ENCODE data around the gene ASAH2B. TPM values are rescaled to one million over a fixed set of nuclear protein-coding genes. Genes with fewer than 3 reads are reported as not detected.
A peak's percentile ranks its signal among the peaks of the same experiment; 100 is the strongest.

Gene ASAH2B
- total and polyA plus RNA-seq, 2 of the 13 experiments (the other 11 are each of a cell fraction or from before 2014, with no cell fraction given): 4.2 to 4.6 TPM

DNA sequence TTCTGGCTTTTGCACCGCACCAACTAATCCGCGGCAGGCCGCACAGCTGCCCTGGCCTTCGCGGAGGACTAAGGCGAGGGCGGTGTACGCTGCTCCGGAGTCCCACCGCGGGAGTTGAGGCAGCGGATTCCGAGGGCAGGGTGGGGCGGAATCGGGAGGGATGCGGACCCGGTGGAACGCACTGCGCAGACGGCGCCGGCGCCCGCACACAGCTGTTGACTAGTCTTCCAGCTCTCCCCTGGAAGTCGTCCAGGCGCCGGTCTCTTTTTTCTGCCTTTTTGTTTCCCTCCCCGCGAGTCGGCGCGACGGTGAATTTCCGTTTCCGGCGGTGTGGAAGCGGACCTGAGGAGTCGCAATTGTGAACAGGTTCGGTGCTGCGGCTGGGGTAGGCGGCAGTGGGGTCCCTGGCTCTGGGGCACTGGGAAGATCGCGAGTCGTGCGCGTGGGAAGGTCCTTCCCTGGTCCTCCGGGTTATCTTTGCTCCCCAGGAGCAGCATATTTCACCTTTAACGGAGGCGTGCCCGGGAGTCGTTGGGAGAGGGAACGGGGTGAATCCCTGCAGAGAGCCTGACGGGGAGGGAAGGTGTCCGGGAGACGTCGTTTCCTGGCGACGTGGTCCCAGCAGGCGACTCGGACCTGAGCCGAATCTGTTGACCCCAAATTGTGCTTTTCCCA is at the start of gene ASAH2B (continued):
- TF ChIP-seq ZNF292 (CRISPR knock-in tag; IDR thresholded peaks at IDR 0.05; ENCODE audit: borderline replicate concordance, low read depth) (no peak), ARHGAP35 (CRISPR knock-in tag; IDR thresholded peaks at IDR 0.05; ENCODE audit: borderline replicate concordance) (peak; percentile 42; the same call in 1 of the 2 replicates), SP5 (CRISPR knock-in tag; IDR thresholded peaks at IDR 0.05; ENCODE audit: borderline replicate concordance, low read depth) (no peak), SOX13 (IDR thresholded peaks at IDR 0.05) (no peak), SOX13 (CRISPR knock-in tag; conservative IDR thresholded peaks at IDR 0.05 in 1 of 2, IDR thresholded peaks at IDR 0.05 in 1 of 2) (0 out of 4 replicates have a peak, but pooled peaks of 1 of the 2 experiments have one; percentile 21), ARID2 (CRISPR knock-in tag; IDR thresholded peaks at IDR 0.05; ENCODE audit: borderline replicate concordance) (no peak), NR2F6 (IDR thresholded peaks at IDR 0.05) (no peak), NR2F6 (CRISPR knock-in tag; IDR thresholded peaks at IDR 0.05) (no peak), ZNF256 (CRISPR knock-in tag; conservative IDR thresholded peaks at IDR 0.05) (0 out of 2 replicates have a peak, but pooled peaks have one; percentile 57), MATR3 (CRISPR knock-in tag; IDR thresholded peaks at IDR 0.05) (no peak), BRCA1 (CRISPR knock-in tag; IDR thresholded peaks at IDR 0.05) (0 out of 2 replicates have a peak, but pooled peaks have one; percentile 30), ZNF563 (CRISPR knock-in tag; IDR thresholded peaks at IDR 0.05) (peak; percentile 78), FOXK1 (CRISPR knock-in tag; IDR thresholded peaks at IDR 0.05; ENCODE audit: borderline replicate concordance, low read depth) (peak; percentile 68; the same call in 1 of the 2 replicates)
- TF ChIP-seq, protein P1, sequence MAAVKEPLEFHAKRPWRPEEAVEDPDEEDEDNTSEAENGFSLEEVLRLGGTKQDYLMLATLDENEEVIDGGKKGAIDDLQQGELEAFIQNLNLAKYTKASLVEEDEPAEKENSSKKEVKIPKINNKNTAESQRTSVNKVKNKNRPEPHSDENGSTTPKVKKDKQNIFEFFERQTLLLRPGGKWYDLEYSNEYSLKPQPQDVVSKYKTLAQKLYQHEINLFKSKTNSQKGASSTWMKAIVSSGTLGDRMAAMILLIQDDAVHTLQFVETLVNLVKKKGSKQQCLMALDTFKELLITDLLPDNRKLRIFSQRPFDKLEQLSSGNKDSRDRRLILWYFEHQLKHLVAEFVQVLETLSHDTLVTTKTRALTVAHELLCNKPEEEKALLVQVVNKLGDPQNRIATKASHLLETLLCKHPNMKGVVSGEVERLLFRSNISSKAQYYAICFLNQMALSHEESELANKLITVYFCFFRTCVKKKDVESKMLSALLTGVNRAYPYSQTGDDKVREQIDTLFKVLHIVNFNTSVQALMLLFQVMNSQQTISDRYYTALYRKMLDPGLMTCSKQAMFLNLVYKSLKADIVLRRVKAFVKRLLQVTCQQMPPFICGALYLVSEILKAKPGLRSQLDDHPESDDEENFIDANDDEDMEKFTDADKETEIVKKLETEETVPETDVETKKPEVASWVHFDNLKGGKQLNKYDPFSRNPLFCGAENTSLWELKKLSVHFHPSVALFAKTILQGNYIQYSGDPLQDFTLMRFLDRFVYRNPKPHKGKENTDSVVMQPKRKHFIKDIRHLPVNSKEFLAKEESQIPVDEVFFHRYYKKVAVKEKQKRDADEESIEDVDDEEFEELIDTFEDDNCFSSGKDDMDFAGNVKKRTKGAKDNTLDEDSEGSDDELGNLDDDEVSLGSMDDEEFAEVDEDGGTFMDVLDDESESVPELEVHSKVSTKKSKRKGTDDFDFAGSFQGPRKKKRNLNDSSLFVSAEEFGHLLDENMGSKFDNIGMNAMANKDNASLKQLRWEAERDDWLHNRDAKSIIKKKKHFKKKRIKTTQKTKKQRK (IDR thresholded peaks at IDR 0.05; ENCODE audit: low read length): no peak
- TF ChIP-seq, protein P2, sequence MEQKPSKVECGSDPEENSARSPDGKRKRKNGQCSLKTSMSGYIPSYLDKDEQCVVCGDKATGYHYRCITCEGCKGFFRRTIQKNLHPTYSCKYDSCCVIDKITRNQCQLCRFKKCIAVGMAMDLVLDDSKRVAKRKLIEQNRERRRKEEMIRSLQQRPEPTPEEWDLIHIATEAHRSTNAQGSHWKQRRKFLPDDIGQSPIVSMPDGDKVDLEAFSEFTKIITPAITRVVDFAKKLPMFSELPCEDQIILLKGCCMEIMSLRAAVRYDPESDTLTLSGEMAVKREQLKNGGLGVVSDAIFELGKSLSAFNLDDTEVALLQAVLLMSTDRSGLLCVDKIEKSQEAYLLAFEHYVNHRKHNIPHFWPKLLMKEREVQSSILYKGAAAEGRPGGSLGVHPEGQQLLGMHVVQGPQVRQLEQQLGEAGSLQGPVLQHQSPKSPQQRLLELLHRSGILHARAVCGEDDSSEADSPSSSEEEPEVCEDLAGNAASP (CRISPR knock-in tag; IDR thresholded peaks at IDR 0.05; ENCODE audit: borderline replicate concordance): no peak
- TF ChIP-seq, protein P3, sequence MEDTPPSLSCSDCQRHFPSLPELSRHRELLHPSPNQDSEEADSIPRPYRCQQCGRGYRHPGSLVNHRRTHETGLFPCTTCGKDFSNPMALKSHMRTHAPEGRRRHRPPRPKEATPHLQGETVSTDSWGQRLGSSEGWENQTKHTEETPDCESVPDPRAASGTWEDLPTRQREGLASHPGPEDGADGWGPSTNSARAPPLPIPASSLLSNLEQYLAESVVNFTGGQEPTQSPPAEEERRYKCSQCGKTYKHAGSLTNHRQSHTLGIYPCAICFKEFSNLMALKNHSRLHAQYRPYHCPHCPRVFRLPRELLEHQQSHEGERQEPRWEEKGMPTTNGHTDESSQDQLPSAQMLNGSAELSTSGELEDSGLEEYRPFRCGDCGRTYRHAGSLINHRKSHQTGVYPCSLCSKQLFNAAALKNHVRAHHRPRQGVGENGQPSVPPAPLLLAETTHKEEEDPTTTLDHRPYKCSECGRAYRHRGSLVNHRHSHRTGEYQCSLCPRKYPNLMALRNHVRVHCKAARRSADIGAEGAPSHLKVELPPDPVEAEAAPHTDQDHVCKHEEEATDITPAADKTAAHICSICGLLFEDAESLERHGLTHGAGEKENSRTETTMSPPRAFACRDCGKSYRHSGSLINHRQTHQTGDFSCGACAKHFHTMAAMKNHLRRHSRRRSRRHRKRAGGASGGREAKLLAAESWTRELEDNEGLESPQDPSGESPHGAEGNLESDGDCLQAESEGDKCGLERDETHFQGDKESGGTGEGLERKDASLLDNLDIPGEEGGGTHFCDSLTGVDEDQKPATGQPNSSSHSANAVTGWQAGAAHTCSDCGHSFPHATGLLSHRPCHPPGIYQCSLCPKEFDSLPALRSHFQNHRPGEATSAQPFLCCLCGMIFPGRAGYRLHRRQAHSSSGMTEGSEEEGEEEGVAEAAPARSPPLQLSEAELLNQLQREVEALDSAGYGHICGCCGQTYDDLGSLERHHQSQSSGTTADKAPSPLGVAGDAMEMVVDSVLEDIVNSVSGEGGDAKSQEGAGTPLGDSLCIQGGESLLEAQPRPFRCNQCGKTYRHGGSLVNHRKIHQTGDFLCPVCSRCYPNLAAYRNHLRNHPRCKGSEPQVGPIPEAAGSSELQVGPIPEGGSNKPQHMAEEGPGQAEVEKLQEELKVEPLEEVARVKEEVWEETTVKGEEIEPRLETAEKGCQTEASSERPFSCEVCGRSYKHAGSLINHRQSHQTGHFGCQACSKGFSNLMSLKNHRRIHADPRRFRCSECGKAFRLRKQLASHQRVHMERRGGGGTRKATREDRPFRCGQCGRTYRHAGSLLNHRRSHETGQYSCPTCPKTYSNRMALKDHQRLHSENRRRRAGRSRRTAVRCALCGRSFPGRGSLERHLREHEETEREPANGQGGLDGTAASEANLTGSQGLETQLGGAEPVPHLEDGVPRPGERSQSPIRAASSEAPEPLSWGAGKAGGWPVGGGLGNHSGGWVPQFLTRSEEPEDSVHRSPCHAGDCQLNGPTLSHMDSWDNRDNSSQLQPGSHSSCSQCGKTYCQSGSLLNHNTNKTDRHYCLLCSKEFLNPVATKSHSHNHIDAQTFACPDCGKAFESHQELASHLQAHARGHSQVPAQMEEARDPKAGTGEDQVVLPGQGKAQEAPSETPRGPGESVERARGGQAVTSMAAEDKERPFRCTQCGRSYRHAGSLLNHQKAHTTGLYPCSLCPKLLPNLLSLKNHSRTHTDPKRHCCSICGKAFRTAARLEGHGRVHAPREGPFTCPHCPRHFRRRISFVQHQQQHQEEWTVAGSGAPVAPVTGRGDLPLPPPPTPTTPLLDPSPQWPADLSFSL (CRISPR knock-in tag; IDR thresholded peaks at IDR 0.05): no peak
- TF ChIP-seq, protein P4, sequence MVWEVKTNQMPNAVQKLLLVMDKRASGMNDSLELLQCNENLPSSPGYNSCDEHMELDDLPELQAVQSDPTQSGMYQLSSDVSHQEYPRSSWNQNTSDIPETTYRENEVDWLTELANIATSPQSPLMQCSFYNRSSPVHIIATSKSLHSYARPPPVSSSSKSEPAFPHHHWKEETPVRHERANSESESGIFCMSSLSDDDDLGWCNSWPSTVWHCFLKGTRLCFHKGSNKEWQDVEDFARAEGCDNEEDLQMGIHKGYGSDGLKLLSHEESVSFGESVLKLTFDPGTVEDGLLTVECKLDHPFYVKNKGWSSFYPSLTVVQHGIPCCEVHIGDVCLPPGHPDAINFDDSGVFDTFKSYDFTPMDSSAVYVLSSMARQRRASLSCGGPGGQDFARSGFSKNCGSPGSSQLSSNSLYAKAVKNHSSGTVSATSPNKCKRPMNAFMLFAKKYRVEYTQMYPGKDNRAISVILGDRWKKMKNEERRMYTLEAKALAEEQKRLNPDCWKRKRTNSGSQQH (CRISPR knock-in tag; IDR thresholded peaks at IDR 0.05; ENCODE audit: low read depth): no peak

Data from HepG2 (cell line).